K562 (cell line): ENCODE measurements around the gene RETN.

Experiments
- CHCHD3 ChIP-seq: fragments of 250-450 bp; sonication (Bioruptor Pico); IDR thresholded peaks from 2 replicates; pipeline ENCODE4 v2.1.2; 2022; ENCODE audit warnings: mild to moderate bottlenecking
- CHD1 ChIP-seq: fragments of 200-600 bp; sonication (generic); IDR thresholded peaks from one replicate; pipeline ENCODE4 v1.6.1; 2012; ENCODE audit warnings: mild to moderate bottlenecking, moderate library complexity, low read length, inconsistent platforms
- TF ChIP-seq, protein P1 (sequence below): sonication (generic); formaldehyde crosslinking; IDR thresholded peaks from 2 replicates; pipeline ENCODE4 v1.9.0; 2022; ENCODE audit warnings: mild to moderate bottlenecking, missing genetic modification reagents

DNA sequence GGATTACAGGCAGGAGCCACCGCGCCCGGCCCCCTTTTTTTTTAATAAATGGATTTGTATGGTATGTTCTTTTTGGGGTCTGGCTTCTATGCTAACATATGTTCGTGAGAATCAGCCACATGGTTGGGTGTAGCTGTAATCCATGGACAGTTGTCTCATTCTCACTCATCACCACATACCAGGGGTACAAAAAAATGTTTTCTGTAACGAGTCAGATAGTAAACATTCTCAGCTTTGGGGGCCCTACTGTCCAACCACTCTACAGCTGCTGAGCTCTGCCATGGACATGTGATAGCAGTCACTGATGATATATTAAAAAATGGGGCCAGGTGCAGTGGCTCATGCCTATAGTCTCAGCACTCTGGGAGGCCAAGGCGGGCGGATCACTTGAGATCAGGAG lies 5.1 kb upstream of the RETN start:
- no peak for TF ChIP-seq CHCHD3
- TF ChIP-seq, protein P1, sequence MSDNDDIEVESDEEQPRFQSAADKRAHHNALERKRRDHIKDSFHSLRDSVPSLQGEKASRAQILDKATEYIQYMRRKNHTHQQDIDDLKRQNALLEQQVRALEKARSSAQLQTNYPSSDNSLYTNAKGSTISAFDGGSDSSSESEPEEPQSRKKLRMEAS (CRISPR knock-in tag) = no peak
- TF ChIP-seq CHD1 = no peak
